SKM-1 treated with dmso at 0.1 percent for 144 hours (cell line): ENCODE results near the gene TALDO1.

ENCODE experiments used
- DNase-seq: peaks from one replicate; lab custom pipeline; 2025; ENCODE audit not compliant: unreplicated experiment; lab: John Stamatoyannopoulos, UW

The TALDO1 gene

GRCh38 chr11:786235-787083 lies 39.2 kb downstream of the TALDO1 start:
- no peak for DNase-seq

GRCh38 chr11:787084-787675 lies 39.9 kb downstream of the TALDO1 start:
- no peak for DNase-seq

GRCh38 chr11:788009-788640 lies 40.9 kb downstream of the TALDO1 start:
- no peak for DNase-seq

GRCh38 chr11:788953-789940 lies 42.0 kb downstream of the TALDO1 start:
- no peak for DNase-seq

GRCh38 chr11:789943-790342 lies 42.7 kb downstream of the TALDO1 start, which contains the start of gene CEND1:
Gene CEND1 (minus strand): TSS chr11:790090. CDS start chr11:788576, 1,514 bp downstream.
- DNase-seq: no peak

- no peak for DNase-seq
Observed at GRCh38 chr11:790721-791564, 43.7 kb downstream of the TALDO1 start.

- DNase-seq: no peak
Observed at GRCh38 chr11:791658-792534, 44.6 kb downstream of the TALDO1 start.

- DNase-seq: no peak
Observed at GRCh38 chr11:792535-792821, 45.2 kb downstream of the TALDO1 start.

- DNase-seq: no peak
Observed at GRCh38 chr11:792873-793272, 45.6 kb downstream of the TALDO1 start.

GRCh38 chr11:793556-793955 lies 46.3 kb downstream of the TALDO1 start:
- no peak for DNase-seq

GRCh38 chr11:794013-794765 lies 46.9 kb downstream of the TALDO1 start:
- no peak for DNase-seq

- DNase-seq: no peak
Observed at GRCh38 chr11:794766-795633, 47.7 kb downstream of the TALDO1 start.

- peak; percentile 85 for DNase-seq
Observed at GRCh38 chr11:795634-796564, 48.6 kb downstream of the TALDO1 start.

- DNase-seq: no peak
Observed at GRCh38 chr11:796565-797295, 49.5 kb downstream of the TALDO1 start.

GRCh38 chr11:797296-798092 lies 50.2 kb downstream of the TALDO1 start:
- peak; percentile 64 for DNase-seq
